ENCODE measurements around the gene UTF1. TPM values are rescaled to one million over a fixed set of nuclear protein-coding genes. Genes with fewer than 3 reads are reported as not detected.

UTF1 gene
- total RNA-seq, 1 donor from 2014 or later, result not detected

DNA sequence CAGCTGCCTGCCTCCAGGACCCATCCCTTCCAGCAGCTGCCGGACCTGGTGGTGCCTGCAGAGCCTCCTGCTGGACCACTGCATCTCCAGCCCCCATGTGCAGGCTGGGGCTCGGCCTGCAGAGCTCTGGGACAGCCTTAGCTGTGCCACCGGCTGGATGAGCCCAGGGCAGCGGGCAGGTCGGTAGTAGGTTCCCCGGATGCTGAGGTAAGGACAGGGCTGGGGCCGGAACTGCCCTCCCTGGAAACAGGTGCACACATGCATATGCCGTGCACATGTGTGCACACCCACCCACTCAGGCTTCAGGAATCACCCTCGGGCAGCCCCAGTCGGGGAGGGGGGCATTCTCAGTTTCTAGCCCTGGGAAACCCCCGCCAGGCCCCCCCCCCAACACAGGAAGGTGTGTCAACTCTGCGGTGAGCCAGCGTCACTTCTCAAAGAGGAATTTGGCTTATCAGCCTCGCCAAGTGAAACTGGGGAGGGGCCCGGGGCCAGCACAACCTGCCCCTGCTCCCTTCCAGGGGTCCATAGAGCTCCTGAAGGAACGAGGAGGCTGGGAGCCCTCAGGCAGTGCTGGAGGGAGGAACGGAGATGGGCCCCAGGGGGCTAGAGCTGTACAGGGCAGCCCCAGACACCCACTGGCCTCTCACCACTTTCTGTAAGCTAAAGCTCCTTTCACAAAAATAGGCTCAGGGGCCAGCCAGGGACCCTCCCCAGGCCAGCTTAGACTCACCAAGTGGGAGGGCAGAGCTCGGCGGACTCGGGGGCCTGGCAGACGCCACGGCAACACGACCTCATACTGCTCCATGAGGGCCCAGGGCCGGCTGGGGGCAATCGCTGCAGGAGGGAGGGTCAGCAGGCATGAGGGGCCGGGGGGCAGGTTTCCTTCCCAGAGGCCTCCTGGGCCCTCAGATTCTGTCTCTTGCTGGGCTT is 45.0 kb downstream of the UTF1 start:
- Histone ChIP-seq H3K4me1 (peaks cover 16% of the 10 kb centered on the region), H3K27me3 (no peaks in the 10 kb centered on the region), H3K4me3 (peak overlapping the region in 1 of 2 donors; percentile 30), H3K9me3 (no peaks in the 10 kb centered on the region), H3K36me3 (peaks cover 0 to 15% of the 10 kb centered on the region in 2 donors), H3K27ac (no peak overlapping the region)
- DNase-seq (ENCODE audit: extremely low spot score in 2 of 2), result no peak
- TF ChIP-seq POLR2A (IDR thresholded peaks at IDR 0.05) (no peak), POLR2AphosphoS5 (IDR thresholded peaks at IDR 0.05; ENCODE audit: insufficient read depth in 1 of 2, low read depth in 1 of 2) (no peak)
- TF ChIP-seq, protein P1, sequence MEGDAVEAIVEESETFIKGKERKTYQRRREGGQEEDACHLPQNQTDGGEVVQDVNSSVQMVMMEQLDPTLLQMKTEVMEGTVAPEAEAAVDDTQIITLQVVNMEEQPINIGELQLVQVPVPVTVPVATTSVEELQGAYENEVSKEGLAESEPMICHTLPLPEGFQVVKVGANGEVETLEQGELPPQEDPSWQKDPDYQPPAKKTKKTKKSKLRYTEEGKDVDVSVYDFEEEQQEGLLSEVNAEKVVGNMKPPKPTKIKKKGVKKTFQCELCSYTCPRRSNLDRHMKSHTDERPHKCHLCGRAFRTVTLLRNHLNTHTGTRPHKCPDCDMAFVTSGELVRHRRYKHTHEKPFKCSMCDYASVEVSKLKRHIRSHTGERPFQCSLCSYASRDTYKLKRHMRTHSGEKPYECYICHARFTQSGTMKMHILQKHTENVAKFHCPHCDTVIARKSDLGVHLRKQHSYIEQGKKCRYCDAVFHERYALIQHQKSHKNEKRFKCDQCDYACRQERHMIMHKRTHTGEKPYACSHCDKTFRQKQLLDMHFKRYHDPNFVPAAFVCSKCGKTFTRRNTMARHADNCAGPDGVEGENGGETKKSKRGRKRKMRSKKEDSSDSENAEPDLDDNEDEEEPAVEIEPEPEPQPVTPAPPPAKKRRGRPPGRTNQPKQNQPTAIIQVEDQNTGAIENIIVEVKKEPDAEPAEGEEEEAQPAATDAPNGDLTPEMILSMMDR (IDR thresholded peaks at IDR 0.05), result no peak
- intact Hi-C loops (cut with DNase I), result no loop called here

DNA sequence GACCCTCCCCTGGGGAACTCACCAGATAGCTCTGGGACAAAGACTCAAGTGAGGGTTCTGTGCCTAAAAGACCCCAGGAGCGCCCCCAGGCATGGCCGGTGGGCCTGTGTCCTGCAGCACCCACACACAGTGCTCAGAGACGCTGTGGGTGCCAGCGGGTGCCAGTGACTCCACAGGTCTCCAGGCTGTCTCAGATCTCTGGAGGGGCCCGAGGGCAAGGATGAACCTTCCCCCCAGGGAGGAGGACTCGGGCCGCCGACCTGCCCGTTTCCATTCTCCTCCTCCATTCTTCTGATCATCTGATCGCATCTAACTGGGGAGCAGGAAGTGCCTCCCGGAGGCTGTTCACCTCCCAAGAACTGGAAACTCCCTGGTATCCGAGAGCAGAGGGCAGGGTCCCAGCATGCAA is 45.7 kb downstream of the UTF1 start:
- peaks cover 0 to 22% of the 10 kb centered on the region in 2 donors for H3K36me3 ChIP-seq
- DNase-seq (ENCODE audit: extremely low spot score in 2 of 2), result no peak
- H3K4me1 ChIP-seq, result peaks cover 16% of the 10 kb centered on the region
- TF ChIP-seq POLR2A (IDR thresholded peaks at IDR 0.05), result no peak
- TF ChIP-seq, protein P1 (IDR thresholded peaks at IDR 0.05), result no peak
- TF ChIP-seq POLR2AphosphoS5 (IDR thresholded peaks at IDR 0.05; ENCODE audit: insufficient read depth in 1 of 2, low read depth in 1 of 2), result no peak
- no peaks in the 10 kb centered on the region for H3K27me3 ChIP-seq
- H3K27ac ChIP-seq, result no peak overlapping the region
- H3K4me3 ChIP-seq, result peak overlapping the region; percentile 30
- intact Hi-C loops (cut with DNase I), result no loop called here
- no peaks in the 10 kb centered on the region for H3K9me3 ChIP-seq

DNA sequence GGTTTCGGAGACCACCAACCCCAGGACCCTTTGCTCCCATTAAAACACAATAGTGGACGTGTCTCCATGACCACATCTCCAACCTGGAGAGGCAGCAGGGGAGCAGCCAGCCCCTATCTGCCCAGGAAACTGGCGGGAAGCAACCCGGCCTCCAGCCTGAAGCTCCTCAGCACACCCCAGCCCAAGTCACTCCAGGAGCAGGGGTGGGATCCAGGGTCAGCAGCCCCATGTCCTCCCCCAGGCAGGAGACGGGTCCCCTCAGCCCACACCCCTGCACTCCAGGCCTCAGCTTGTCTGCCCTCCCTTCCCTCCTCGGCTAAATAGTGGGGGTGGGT is 46.0 kb downstream of the UTF1 start:
- Histone ChIP-seq H3K27me3 (no peaks in the 10 kb centered on the region), H3K36me3 (peaks cover 0 to 25% of the 10 kb centered on the region in 2 donors), H3K4me1 (peaks cover 16% of the 10 kb centered on the region), H3K27ac (no peak overlapping the region), H3K4me3 (peak overlapping the region; percentile 30), H3K9me3 (no peaks in the 10 kb centered on the region)
- intact Hi-C loops (cut with DNase I), result no loop called here
- TF ChIP-seq POLR2AphosphoS5 (IDR thresholded peaks at IDR 0.05; ENCODE audit: insufficient read depth in 1 of 2, low read depth in 1 of 2) (no peak), POLR2A (IDR thresholded peaks at IDR 0.05) (no peak)
- TF ChIP-seq, protein P1 (IDR thresholded peaks at IDR 0.05), result no peak
- DNase-seq (ENCODE audit: extremely low spot score in 2 of 2), result no peak

DNA sequence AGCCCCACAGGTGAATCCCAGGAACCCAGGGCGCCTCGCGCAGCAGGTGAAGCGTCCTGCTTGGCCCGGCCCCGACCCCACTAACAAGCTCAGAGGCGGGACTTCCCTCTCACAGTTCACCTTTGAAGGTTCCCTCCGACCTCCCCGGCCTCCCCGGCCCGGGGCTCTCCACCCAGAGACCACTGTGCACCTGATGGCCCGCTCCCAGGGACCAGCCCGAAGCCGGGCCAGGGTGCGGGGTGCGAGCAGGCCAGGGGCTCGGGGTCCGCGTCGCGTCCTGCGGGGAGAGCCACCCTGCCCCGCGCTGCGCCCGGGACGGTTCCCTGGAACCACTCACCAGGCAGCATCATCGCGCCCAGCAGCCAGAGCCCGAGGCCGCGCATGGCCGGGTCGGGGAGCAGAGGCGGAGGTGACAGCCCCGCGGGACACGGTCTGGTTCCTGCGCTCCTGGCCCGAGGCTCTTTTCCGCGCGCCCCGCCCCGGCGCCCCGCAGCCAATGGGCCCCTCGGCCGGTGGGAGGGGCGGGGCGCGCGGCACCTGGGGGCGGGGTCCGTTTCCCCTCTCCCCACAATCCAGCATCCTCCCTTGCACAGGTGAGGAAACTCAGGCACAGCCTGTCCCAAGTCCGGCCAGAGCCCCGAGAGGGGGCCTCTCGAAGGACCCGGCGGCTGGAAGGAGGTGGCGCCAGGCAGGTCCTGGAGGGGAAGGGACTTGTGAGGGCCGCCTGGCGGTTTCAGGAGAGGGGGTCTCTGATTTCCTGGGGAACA is 46.6 kb downstream of the UTF1 start, which contains the start of gene ADAM8:
TSS of gene ADAM8 (minus strand) at position 434 of the 767 bp plus-strand sequence. CDS start at position 383, 51 bp downstream.
- intact Hi-C loops (cut with DNase I), result no loop called here
- H3K4me3 ChIP-seq, result peak within 1 kb of the TSS; percentile 30

More for the DNA sequence above, 46.6 kb downstream of the UTF1 start, which contains the start of gene ADAM8:
- peaks cover 16% of the 10 kb centered on the region for H3K4me1 ChIP-seq
- no peaks in the 10 kb centered on the region for H3K27me3 ChIP-seq
- TF ChIP-seq POLR2A (IDR thresholded peaks at IDR 0.05) (no peak), POLR2AphosphoS5 (IDR thresholded peaks at IDR 0.05; ENCODE audit: insufficient read depth in 1 of 2, low read depth in 1 of 2) (no peak)
- TF ChIP-seq, protein P1 (IDR thresholded peaks at IDR 0.05), result no peak
- DNase-seq (ENCODE audit: extremely low spot score in 2 of 2), result no peak
- no peak within 1 kb of the TSS for H3K27ac ChIP-seq
- peaks cover 0 to 30% of the 10 kb centered on the region in 2 donors for H3K36me3 ChIP-seq
- H3K9me3 ChIP-seq, result no peaks in the 10 kb centered on the region

All from vagina (tissue), 2 donors.